Measurements from ENCODE around the gene BPIFB3. TPM values are rescaled to one million over a fixed set of nuclear protein-coding genes. Genes with fewer than 3 reads are reported as not detected.

BPIFB3 gene
- total RNA-seq, 1 experiment from 2014 or later: not detected

- H3K9me3 ChIP-seq (ENCODE audit: low read length): no peaks in the 10 kb centered on the region
- no peak for DNase-seq
- H3K4me2 ChIP-seq (ENCODE audit: low read depth, low read length, poor library complexity, severe bottlenecking): no peak overlapping the region
- no peaks in the 10 kb centered on the region for H4K20me1 ChIP-seq (ENCODE audit: insufficient read depth, low read depth, low read length)
- no peak overlapping the region for H3K4me3 ChIP-seq (ENCODE audit: low read length)
- no peaks in the 10 kb centered on the region for H3K9me2 ChIP-seq (replicated peaks; ENCODE audit: insufficient read depth, low read length)
- H3K27ac ChIP-seq (ENCODE audit: low read length): no peak overlapping the region
- no peak overlapping the region for H2AFZ ChIP-seq (ENCODE audit: low read length)
- H3K9ac ChIP-seq (ENCODE audit: low read length): no peak overlapping the region
- no peaks in the 10 kb centered on the region for H3K27me3 ChIP-seq (ENCODE audit: low read length)
- H3K4me1 ChIP-seq (ENCODE audit: low read length): no peaks in the 10 kb centered on the region
- no peaks in the 10 kb centered on the region for H3K79me2 ChIP-seq (ENCODE audit: low read length)
- no peaks in the 10 kb centered on the region for H3K36me3 ChIP-seq (ENCODE audit: insufficient read depth, low read length)
Observed at GRCh38 chr20:33014336-33015113, 39.2 kb upstream of the BPIFB3 start.

DNA sequence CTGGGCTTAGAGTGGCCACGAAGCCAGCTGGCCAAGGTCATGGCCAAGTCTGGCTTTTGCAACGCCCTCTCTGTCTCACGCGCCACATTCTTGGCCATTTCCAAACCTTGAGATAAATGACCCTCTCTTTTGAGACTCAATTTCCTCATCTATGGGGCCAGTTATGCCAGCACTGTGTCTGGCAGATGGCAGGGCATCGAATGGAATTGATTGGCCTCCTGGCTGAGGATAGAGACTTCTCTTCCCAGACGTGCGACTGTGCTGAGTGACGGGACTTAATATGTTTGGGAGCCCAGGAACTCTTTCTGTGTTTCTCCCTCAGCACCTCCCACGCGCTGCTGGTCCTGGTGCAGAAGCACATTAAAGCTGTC is 38.6 kb upstream of the BPIFB3 start:
- H3K27ac ChIP-seq (ENCODE audit: low read length): no peak overlapping the region

DNA sequence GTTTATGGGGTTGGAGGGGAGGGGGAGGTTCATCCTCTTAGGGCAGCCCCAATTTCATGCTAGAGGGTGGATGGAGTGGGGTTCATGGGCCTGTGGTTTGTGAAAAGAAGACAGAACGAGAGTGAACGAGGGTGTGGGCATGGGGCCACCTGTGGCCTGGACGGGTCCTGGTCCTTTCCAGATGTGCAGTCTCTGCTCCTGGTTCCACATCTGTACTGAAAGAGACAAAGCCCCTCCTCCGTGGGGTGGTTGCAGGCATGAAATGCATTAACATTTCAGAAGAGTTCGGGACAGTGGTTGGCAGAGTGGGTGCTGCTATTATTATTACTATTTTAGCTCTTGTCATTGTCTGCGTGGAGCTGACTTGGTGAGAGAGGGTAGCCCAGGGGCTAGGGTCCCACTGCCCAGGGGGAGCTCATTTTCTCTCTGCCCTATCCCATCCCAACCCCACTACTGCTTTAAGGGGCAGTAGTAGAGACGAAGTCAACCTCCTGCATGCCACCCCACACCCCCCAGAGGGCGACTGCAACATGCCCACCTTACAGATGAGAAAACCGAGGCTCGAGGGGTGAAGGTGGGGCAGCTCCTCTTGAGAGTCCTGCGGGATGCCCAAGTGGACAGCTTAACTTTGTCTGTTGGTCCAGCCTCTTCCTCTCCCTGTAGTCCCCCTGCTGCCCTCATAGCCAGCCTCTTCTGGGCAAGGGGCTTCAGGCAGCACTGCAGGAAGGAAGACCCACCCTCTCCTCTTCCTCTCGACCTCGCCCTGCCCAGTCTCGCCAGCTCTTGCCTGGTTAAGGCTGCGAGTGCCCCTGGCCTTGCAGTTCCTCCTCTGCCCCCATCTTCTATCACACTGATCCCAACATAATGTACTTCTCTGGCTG is 37.8 kb upstream of the BPIFB3 start:
- no peaks in the 10 kb centered on the region for H3K27me3 ChIP-seq (ENCODE audit: low read length)
- H3K9ac ChIP-seq (ENCODE audit: low read length): no peak overlapping the region
- no peaks in the 10 kb centered on the region for H3K36me3 ChIP-seq (ENCODE audit: insufficient read depth, low read length)
- H2AFZ ChIP-seq (ENCODE audit: low read length): no peak overlapping the region
- H3K27ac ChIP-seq (ENCODE audit: low read length): no peak overlapping the region
- no peaks in the 10 kb centered on the region for H3K9me2 ChIP-seq (replicated peaks; ENCODE audit: insufficient read depth, low read length)
- no peak overlapping the region for H3K4me3 ChIP-seq (ENCODE audit: low read length)
- H3K9me3 ChIP-seq (ENCODE audit: low read length): no peaks in the 10 kb centered on the region
- no peak overlapping the region for H3K4me2 ChIP-seq (ENCODE audit: low read depth, low read length, poor library complexity, severe bottlenecking)
- no peak for DNase-seq
- H4K20me1 ChIP-seq (ENCODE audit: insufficient read depth, low read depth, low read length): no peaks in the 10 kb centered on the region
- H3K79me2 ChIP-seq (ENCODE audit: low read length): no peaks in the 10 kb centered on the region
- H3K4me1 ChIP-seq (ENCODE audit: low read length): no peaks in the 10 kb centered on the region

More for the DNA sequence above, 38.6 kb upstream of the BPIFB3 start:
- no peaks in the 10 kb centered on the region for H3K4me1 ChIP-seq (ENCODE audit: low read length)
- no peak overlapping the region for H3K4me3 ChIP-seq (ENCODE audit: low read length)
- H3K9ac ChIP-seq (ENCODE audit: low read length): no peak overlapping the region
- H3K9me3 ChIP-seq (ENCODE audit: low read length): no peaks in the 10 kb centered on the region
- H3K27me3 ChIP-seq (ENCODE audit: low read length): no peaks in the 10 kb centered on the region
- no peaks in the 10 kb centered on the region for H3K79me2 ChIP-seq (ENCODE audit: low read length)
- no peak overlapping the region for H2AFZ ChIP-seq (ENCODE audit: low read length)
- no peak for DNase-seq
- H3K9me2 ChIP-seq (replicated peaks; ENCODE audit: insufficient read depth, low read length): no peaks in the 10 kb centered on the region
- no peak overlapping the region for H3K4me2 ChIP-seq (ENCODE audit: low read depth, low read length, poor library complexity, severe bottlenecking)
- no peaks in the 10 kb centered on the region for H4K20me1 ChIP-seq (ENCODE audit: insufficient read depth, low read depth, low read length)
- H3K36me3 ChIP-seq (ENCODE audit: insufficient read depth, low read length): no peaks in the 10 kb centered on the region

DNA sequence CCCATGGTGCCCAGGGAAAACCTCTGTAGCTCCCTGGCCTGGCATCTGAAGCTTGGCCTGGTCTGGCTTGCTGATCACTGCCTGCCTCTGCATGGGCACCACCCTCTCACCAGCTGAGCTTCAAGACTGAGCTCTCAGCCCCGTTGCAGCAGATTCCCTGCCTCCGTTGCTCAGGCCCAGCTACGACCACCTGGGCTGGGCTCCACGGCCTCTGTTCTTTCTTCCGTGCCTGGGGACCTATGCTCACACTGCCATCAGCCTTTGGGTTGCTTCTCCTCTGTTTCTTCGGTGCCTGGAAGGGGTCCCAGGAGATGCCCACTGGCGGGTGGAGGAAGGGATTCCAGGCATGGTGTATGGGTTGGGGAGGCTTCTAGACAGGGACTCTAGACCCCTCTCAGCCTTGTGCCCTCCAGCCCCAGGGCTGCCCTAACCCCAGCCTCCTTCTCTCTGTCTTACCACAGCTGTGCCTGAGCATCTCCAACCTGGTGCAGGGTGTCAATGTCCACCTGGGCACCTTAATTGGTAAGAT is 37.1 kb upstream of the BPIFB3 start:
- H4K20me1 ChIP-seq (ENCODE audit: insufficient read depth, low read depth, low read length): no peaks in the 10 kb centered on the region
- no peaks in the 10 kb centered on the region for H3K9me3 ChIP-seq (ENCODE audit: low read length)
- no peaks in the 10 kb centered on the region for H3K27me3 ChIP-seq (ENCODE audit: low read length)
- H3K4me3 ChIP-seq (ENCODE audit: low read length): no peak overlapping the region
- H3K36me3 ChIP-seq (ENCODE audit: insufficient read depth, low read length): no peaks in the 10 kb centered on the region
- H3K4me1 ChIP-seq (ENCODE audit: low read length): no peaks in the 10 kb centered on the region
- H3K27ac ChIP-seq (ENCODE audit: low read length): no peak overlapping the region
- no peak overlapping the region for H2AFZ ChIP-seq (ENCODE audit: low read length)
- no peaks in the 10 kb centered on the region for H3K79me2 ChIP-seq (ENCODE audit: low read length)
- no peak for DNase-seq
- no peaks in the 10 kb centered on the region for H3K9me2 ChIP-seq (replicated peaks; ENCODE audit: insufficient read depth, low read length)
- H3K9ac ChIP-seq (ENCODE audit: low read length): no peak overlapping the region
- no peak overlapping the region for H3K4me2 ChIP-seq (ENCODE audit: low read depth, low read length, poor library complexity, severe bottlenecking)

DNA sequence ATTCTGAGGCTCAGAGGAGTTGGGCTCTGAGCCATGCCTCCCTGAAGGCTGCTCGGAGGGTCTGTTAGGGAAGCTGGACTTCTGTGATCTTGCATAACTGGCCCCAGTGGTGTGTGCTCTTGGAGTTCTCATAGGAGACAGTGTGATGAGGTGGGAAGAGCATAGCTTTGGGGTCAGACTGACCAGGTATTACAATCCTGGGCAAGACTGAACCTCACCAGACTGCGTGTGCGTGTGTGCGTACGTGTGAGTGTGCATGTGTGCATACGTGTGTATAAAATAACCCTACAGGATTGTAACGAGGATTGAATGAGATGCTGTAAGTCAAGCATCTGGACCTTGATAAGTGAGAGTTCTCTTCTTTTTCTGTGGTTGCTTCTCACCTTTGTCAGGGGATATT is 36.2 kb upstream of the BPIFB3 start:
- H3K79me2 ChIP-seq (ENCODE audit: low read length): no peaks in the 10 kb centered on the region
- H3K4me1 ChIP-seq (ENCODE audit: low read length): no peaks in the 10 kb centered on the region
- H3K9me2 ChIP-seq (replicated peaks; ENCODE audit: insufficient read depth, low read length): no peaks in the 10 kb centered on the region
- H4K20me1 ChIP-seq (ENCODE audit: insufficient read depth, low read depth, low read length): no peaks in the 10 kb centered on the region
- no peaks in the 10 kb centered on the region for H3K36me3 ChIP-seq (ENCODE audit: insufficient read depth, low read length)
- no peaks in the 10 kb centered on the region for H3K9me3 ChIP-seq (ENCODE audit: low read length)
- H2AFZ ChIP-seq (ENCODE audit: low read length): no peak overlapping the region
- DNase-seq: no peak
- no peaks in the 10 kb centered on the region for H3K27me3 ChIP-seq (ENCODE audit: low read length)
- H3K4me3 ChIP-seq (ENCODE audit: low read length): no peak overlapping the region
- H3K27ac ChIP-seq (ENCODE audit: low read length): no peak overlapping the region
- H3K4me2 ChIP-seq (ENCODE audit: low read depth, low read length, poor library complexity, severe bottlenecking): no peak overlapping the region
- H3K9ac ChIP-seq (ENCODE audit: low read length): no peak overlapping the region

GRCh38 chr20:33018169-33018931 is 35.4 kb upstream of the BPIFB3 start:
- Histone ChIP-seq H3K4me3 (ENCODE audit: low read length) (no peak overlapping the region), H3K4me1 (ENCODE audit: low read length) (no peaks in the 10 kb centered on the region), H2AFZ (ENCODE audit: low read length) (no peak overlapping the region), H3K4me2 (ENCODE audit: low read depth, low read length, poor library complexity, severe bottlenecking) (no peak overlapping the region), H3K9me3 (ENCODE audit: low read length) (no peaks in the 10 kb centered on the region), H4K20me1 (ENCODE audit: insufficient read depth, low read depth, low read length) (no peaks in the 10 kb centered on the region), H3K9me2 (replicated peaks; ENCODE audit: insufficient read depth, low read length) (no peaks in the 10 kb centered on the region), H3K9ac (ENCODE audit: low read length) (no peak overlapping the region), H3K36me3 (ENCODE audit: insufficient read depth, low read length) (no peaks in the 10 kb centered on the region), H3K27me3 (ENCODE audit: low read length) (no peaks in the 10 kb centered on the region), H3K79me2 (ENCODE audit: low read length) (no peaks in the 10 kb centered on the region), H3K27ac (ENCODE audit: low read length) (no peak overlapping the region)
- no peak for DNase-seq

- Histone ChIP-seq H3K27me3 (ENCODE audit: low read length) (no peaks in the 10 kb centered on the region), H4K20me1 (ENCODE audit: insufficient read depth, low read depth, low read length) (no peaks in the 10 kb centered on the region), H2AFZ (ENCODE audit: low read length) (no peak overlapping the region), H3K79me2 (ENCODE audit: low read length) (no peaks in the 10 kb centered on the region), H3K36me3 (ENCODE audit: insufficient read depth, low read length) (no peaks in the 10 kb centered on the region), H3K9ac (ENCODE audit: low read length) (no peak overlapping the region), H3K9me2 (replicated peaks; ENCODE audit: insufficient read depth, low read length) (no peaks in the 10 kb centered on the region), H3K4me1 (ENCODE audit: low read length) (no peaks in the 10 kb centered on the region), H3K9me3 (ENCODE audit: low read length) (no peaks in the 10 kb centered on the region), H3K4me2 (ENCODE audit: low read depth, low read length, poor library complexity, severe bottlenecking) (no peak overlapping the region), H3K4me3 (ENCODE audit: low read length) (no peak overlapping the region), H3K27ac (ENCODE audit: low read length) (no peak overlapping the region)
- no peak for DNase-seq
Observed at GRCh38 chr20:33019465-33020277, 34.0 kb upstream of the BPIFB3 start.

Measured in Karpas-422 (cell line).